H9 (cell line): Measurements from ENCODE around the gene ITPR2. TPM values are rescaled to one million over a fixed set of nuclear protein-coding genes. Genes with fewer than 3 reads are reported as not detected.
"Not testable (repeated sequence)": the region's sequence is repeated elsewhere in the genome, so short reads cannot be mapped to it uniquely, and the experiment has no call there.

ENCODE experiments used
- DNase-seq: peaks from one replicate; pipeline ENCODE4 v3.0.0-alpha.2; 2017
- H2AFZ ChIP-seq: one replicate; pipeline ENCODE4 v1.6.1; 2013; ENCODE audit warnings: mild to moderate bottlenecking, low read length, control low read depth, moderate library complexity
- H2AK5ac ChIP-seq: 2 replicates; pipeline ENCODE4 v1.6.1; 2013; ENCODE audit warnings: low read length, control low read depth, mixed read lengths; ENCODE audit not compliant: insufficient read length
- H2BK120ac ChIP-seq: one replicate; pipeline ENCODE4 v1.6.1; 2013; ENCODE audit warnings: low read depth, mild to moderate bottlenecking, low read length, control low read depth, inconsistent platforms; ENCODE audit not compliant: poor library complexity, severe bottlenecking
- H2BK12ac ChIP-seq: 2 replicates; pipeline ENCODE4 v1.6.1; 2013; ENCODE audit warnings: low read length, control low read depth, mixed read lengths, low read depth; ENCODE audit not compliant: insufficient read length
- H2BK15ac ChIP-seq: 2 replicates; pipeline ENCODE4 v1.6.1; 2013; ENCODE audit warnings: low read depth, low read length, control low read depth
- H2BK20ac ChIP-seq: one replicate; pipeline ENCODE4 v1.6.1; 2013; ENCODE audit warnings: low read depth, mild to moderate bottlenecking, low read length, control low read depth, inconsistent platforms; ENCODE audit not compliant: poor library complexity, severe bottlenecking
- H2BK5ac ChIP-seq: 2 replicates; pipeline ENCODE4 v1.6.1; 2013; ENCODE audit warnings: low read length, control low read depth, mixed read lengths; ENCODE audit not compliant: insufficient read length
- H3K14ac ChIP-seq: 2 replicates; pipeline ENCODE4 v1.6.1; 2013; ENCODE audit warnings: low read length, control low read depth; ENCODE audit not compliant: insufficient read depth
- H3K18ac ChIP-seq: 2 replicates; pipeline ENCODE4 v1.6.1; 2013; ENCODE audit warnings: low read depth, mild to moderate bottlenecking, mixed read lengths, low read length, control low read depth; ENCODE audit not compliant: insufficient read length
- H3K23ac ChIP-seq: 2 replicates; pipeline ENCODE4 v1.6.1; 2013; ENCODE audit warnings: low read length, control low read depth, mixed read lengths, low read depth; ENCODE audit not compliant: insufficient read length
- H3K23me2 ChIP-seq: 2 replicates; pipeline ENCODE4 v1.6.1; 2013; ENCODE audit warnings: low read depth, mild to moderate bottlenecking, mixed read lengths, low read length, control low read depth; ENCODE audit not compliant: insufficient read length, poor library complexity, severe bottlenecking
- H3K27ac ChIP-seq: 2 replicates; pipeline ENCODE4 v1.5.1; 2013; ENCODE audit warnings: low read length, control low read depth, mixed read lengths, low read depth; ENCODE audit not compliant: insufficient read length
- H3K27me3 ChIP-seq: 2 replicates; pipeline ENCODE4 v1.6.1; 2013; ENCODE audit warnings: low read length, control low read depth, inconsistent platforms; ENCODE audit not compliant: insufficient read depth
- H3K4ac ChIP-seq: 2 replicates; pipeline ENCODE4 v1.6.1; 2013; ENCODE audit warnings: low read depth, mild to moderate bottlenecking, control low read depth, inconsistent platforms, low read length, moderate library complexity
- H3K4me1 ChIP-seq: 2 replicates; pipeline ENCODE4 v1.6.1; 2013; ENCODE audit warnings: low read length, control low read depth, inconsistent platforms; ENCODE audit not compliant: insufficient read depth
- H3K4me2 ChIP-seq: 2 replicates; pipeline ENCODE4 v1.6.1; 2013; ENCODE audit warnings: low read length, control low read depth, mixed read lengths; ENCODE audit not compliant: insufficient read length, insufficient read depth
- H3K56ac ChIP-seq: 2 replicates; pipeline ENCODE4 v1.6.1; 2013; ENCODE audit warnings: low read depth, mild to moderate bottlenecking, mixed read lengths, low read length, control low read depth; ENCODE audit not compliant: insufficient read length
- H3K79me1 ChIP-seq: 2 replicates; pipeline ENCODE4 v1.6.1; 2013; ENCODE audit warnings: low read depth, mild to moderate bottlenecking, moderate library complexity, low read length, control low read depth, inconsistent platforms; ENCODE audit not compliant: insufficient read depth, poor library complexity, severe bottlenecking
- H3K79me2 ChIP-seq: 2 replicates; pipeline ENCODE4 v1.6.1; 2013; ENCODE audit warnings: low read length, control low read depth, inconsistent platforms; ENCODE audit not compliant: insufficient read depth
- H3K9ac ChIP-seq: 2 replicates; pipeline ENCODE4 v1.6.1; 2013; ENCODE audit warnings: low read length, control low read depth, mixed read lengths; ENCODE audit not compliant: insufficient read length; ENCODE audit errors: extremely low read depth
- H3K9me3 ChIP-seq: one replicate; pipeline ENCODE4 v1.6.1; 2013; ENCODE audit warnings: low read depth, low read length, inconsistent platforms; ENCODE audit not compliant: control insufficient read depth
- H3T11ph ChIP-seq: one replicate; pipeline ENCODE4 v1.6.1; 2013; ENCODE audit warnings: mild to moderate bottlenecking, low read length, control low read depth, inconsistent platforms
- H4K20me1 ChIP-seq: one replicate; pipeline ENCODE4 v1.6.1; 2013; ENCODE audit not compliant: control insufficient read depth, insufficient read length, insufficient read depth
- H4K5ac ChIP-seq: 2 replicates; pipeline ENCODE4 v1.6.1; 2013; ENCODE audit warnings: low read depth, mild to moderate bottlenecking, mixed read lengths, low read length, control low read depth; ENCODE audit not compliant: insufficient read length
- H4K8ac ChIP-seq: replicated peaks from 2 replicates; pipeline ENCODE4 v1.6.1; 2013; ENCODE audit warnings: low read length, control low read depth, mixed read lengths, low read depth; ENCODE audit not compliant: insufficient read length
- H4K91ac ChIP-seq: 2 replicates; pipeline ENCODE4 v1.6.1; 2013; ENCODE audit warnings: low read depth, mild to moderate bottlenecking, moderate library complexity, mixed read lengths, low read length, control low read depth; ENCODE audit not compliant: insufficient read length
- H3K27ac Mint-ChIP-seq, 3 experiments: 2 replicates in 2 of 3; 3 replicates in 1 of 3; pipeline ENCODE4 v1.8.0; 2020 to 2021; ENCODE audit warnings: mixed read lengths in 3 of 3, mild to moderate bottlenecking in 1 of 3, moderate library complexity in 1 of 3
- H3K27me3 Mint-ChIP-seq: 2 replicates; pipeline ENCODE4 v1.8.0; 2021; ENCODE audit warnings: low read depth, mild to moderate bottlenecking, moderate library complexity, mixed read lengths
- H3K36me3 Mint-ChIP-seq, 3 experiments: 2 replicates in 2 of 3; 3 replicates in 1 of 3; pipeline ENCODE4 v1.8.0; 2020 to 2021; ENCODE audit warnings: low read depth in 3 of 3, mixed read lengths in 3 of 3; ENCODE audit not compliant: insufficient read depth in 1 of 3
- H3K4me1 Mint-ChIP-seq, 2 experiments: 2 replicates each; pipeline ENCODE4 v1.8.0; 2020; ENCODE audit warnings: mixed read lengths in 2 of 2
- H3K4me3 Mint-ChIP-seq, 2 experiments: 2 replicates in 1 of 2; 3 replicates in 1 of 2; pipeline ENCODE4 v1.8.0; 2020 to 2021; ENCODE audit warnings: mild to moderate bottlenecking in 2 of 2, mixed read lengths in 2 of 2, moderate library complexity in 1 of 2
- H3K9me3 Mint-ChIP-seq, 2 experiments: 2 replicates in 1 of 2; 3 replicates in 1 of 2; pipeline ENCODE4 v1.8.0; 2020; ENCODE audit warnings: mild to moderate bottlenecking in 2 of 2, mixed read lengths in 2 of 2, moderate library complexity in 1 of 2
- WGBS: extraction: QIAGEN DNeasy Blood & Tissue Kit; methylation state at CpG from one replicate; pipeline ENCODE4 v1.1.7; 2013; ENCODE audit warnings: missing lambda C conversion rate, low lambda C conversion rate, mixed read lengths; ENCODE audit not compliant: insufficient read length; ENCODE audit errors: extremely low coverage; 5-methylcytosine and 5-hydroxymethylcytosine counted together
- total RNA-seq: library from RNA; stranded (reverse); gene quantifications from 2 replicates; pipeline ENCODE4 v1.2.1, GENCODE V29; 2021
- TF ChIP-seq, protein P1 (sequence below): fragments of 200-600 bp; sonication (generic); conservative IDR thresholded peaks from 3 replicates; pipeline ENCODE4 v1.8.0; 2021; ENCODE audit warnings: antibody characterized with exemption, mild to moderate bottlenecking

ITPR2 gene
- total RNA-seq, 1 experiment from 2014 or later: 14.8 TPM

DNA sequence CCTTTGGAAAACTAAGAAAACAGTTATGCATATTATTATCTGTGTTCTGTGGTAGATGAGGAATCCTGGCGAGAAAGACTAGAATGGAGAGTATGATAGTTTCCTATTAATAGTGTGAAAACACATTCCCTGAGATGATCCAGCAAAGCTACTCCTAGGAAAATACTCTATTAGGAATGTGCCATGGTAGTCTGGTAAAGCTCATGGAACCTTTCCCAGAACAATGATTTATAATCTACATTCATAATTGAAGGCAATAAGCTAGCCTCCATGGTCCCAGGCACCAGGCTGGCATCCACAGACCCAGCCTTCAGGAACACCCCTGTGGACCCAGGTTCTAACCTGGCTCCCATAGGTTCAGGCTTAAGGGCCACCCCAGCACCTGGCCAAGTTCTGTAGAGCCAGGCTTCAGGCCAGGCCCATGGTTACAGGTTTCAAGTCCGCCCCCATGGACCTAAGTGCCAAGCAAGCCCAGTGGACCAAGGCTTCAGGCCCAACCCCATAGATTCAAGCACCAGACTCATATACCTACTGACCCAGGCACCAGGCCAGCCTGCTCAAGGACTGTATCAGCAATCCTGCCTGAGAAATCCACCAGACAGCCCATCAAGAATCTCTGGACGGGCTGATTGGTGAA is 72.2 kb downstream of the ITPR2 start:
- Histone ChIP-seq H3K27me3 (no peaks in the 10 kb centered on the region), H2BK5ac (no peak overlapping the region), H2BK12ac (no peak overlapping the region), H2BK120ac (no peak overlapping the region), H3K9me3 (peaks cover 7% of the 10 kb centered on the region), H4K20me1 (no peaks in the 10 kb centered on the region), H3K79me2 (no peaks in the 10 kb centered on the region; the same call in 1 of the 2 replicates), H2AK5ac (no peak overlapping the region), H3K14ac (no peak overlapping the region), H3K9ac (no peak overlapping the region), H3K27ac (no peak overlapping the region), H3K18ac (no peak overlapping the region), H3K4ac (no peak overlapping the region), H3K4me2 (no peak overlapping the region), H2BK15ac (no peak overlapping the region), H4K91ac (no peak overlapping the region), H2AFZ (no peak overlapping the region), H3K56ac (no peak overlapping the region), H3K23ac (no peak overlapping the region), H3K23me2 (no peaks in the 10 kb centered on the region), H3K79me1 (no peaks in the 10 kb centered on the region), H4K5ac (no peak overlapping the region), H3K4me1 (no peaks in the 10 kb centered on the region), H2BK20ac (no peak overlapping the region), H3T11ph (no peak overlapping the region), H4K8ac (no peak overlapping the region)
- TF ChIP-seq, protein P1, sequence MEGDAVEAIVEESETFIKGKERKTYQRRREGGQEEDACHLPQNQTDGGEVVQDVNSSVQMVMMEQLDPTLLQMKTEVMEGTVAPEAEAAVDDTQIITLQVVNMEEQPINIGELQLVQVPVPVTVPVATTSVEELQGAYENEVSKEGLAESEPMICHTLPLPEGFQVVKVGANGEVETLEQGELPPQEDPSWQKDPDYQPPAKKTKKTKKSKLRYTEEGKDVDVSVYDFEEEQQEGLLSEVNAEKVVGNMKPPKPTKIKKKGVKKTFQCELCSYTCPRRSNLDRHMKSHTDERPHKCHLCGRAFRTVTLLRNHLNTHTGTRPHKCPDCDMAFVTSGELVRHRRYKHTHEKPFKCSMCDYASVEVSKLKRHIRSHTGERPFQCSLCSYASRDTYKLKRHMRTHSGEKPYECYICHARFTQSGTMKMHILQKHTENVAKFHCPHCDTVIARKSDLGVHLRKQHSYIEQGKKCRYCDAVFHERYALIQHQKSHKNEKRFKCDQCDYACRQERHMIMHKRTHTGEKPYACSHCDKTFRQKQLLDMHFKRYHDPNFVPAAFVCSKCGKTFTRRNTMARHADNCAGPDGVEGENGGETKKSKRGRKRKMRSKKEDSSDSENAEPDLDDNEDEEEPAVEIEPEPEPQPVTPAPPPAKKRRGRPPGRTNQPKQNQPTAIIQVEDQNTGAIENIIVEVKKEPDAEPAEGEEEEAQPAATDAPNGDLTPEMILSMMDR: no peak
- Mint-ChIP-seq H3K36me3 (peaks cover 26 to 46% (median 32%) of the 10 kb centered on the region in 3 experiments), H3K4me3 (no peak overlapping the region), H3K27me3 (no peaks in the 10 kb centered on the region), H3K27ac (no peak overlapping the region), H3K4me1 (no peaks in the 10 kb centered on the region), H3K9me3 (peaks cover 21 to 45% of the 10 kb centered on the region in 2 experiments)
- no peak for DNase-seq
- WGBS: no CpG with 5 or more reads among the region's 3 CpGs

DNA sequence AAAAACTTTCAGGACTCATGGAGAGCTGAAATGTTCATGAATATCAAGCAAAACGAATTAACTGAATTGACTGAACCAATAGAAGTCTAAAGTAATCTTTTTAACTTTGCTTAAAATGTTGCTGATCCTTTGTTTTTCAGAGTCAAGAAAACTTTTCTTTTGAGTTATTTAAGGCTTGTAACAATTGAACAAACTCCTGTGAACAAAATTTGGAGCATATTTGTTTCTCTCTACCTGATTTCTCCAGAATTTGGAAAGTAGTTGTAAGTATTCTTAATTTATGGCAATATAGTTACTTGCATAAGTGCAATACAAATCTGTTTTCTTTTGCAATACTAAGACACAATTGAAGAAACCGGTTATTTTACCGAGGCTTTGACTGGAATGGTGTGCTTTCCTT is 77.6 kb downstream of the ITPR2 start:
- not testable (repeated sequence) for H3K27ac Mint-ChIP-seq, H4K91ac ChIP-seq, H3K79me1 ChIP-seq, H2BK12ac ChIP-seq, H3K18ac ChIP-seq, DNase-seq, H3K9ac ChIP-seq, H3K4me1 Mint-ChIP-seq, H3K4ac ChIP-seq, H3K23ac ChIP-seq, H2AFZ ChIP-seq, H3K27ac ChIP-seq, H3K9me3 ChIP-seq, H3T11ph ChIP-seq, H2BK15ac ChIP-seq, H3K4me2 ChIP-seq, H3K4me3 Mint-ChIP-seq, H2BK120ac ChIP-seq, H2BK20ac ChIP-seq, H3K23me2 ChIP-seq, H3K79me2 ChIP-seq, H3K14ac ChIP-seq, H3K56ac ChIP-seq, H3K27me3 ChIP-seq, H2AK5ac ChIP-seq, H3K27me3 Mint-ChIP-seq, H4K20me1 ChIP-seq, H3K4me1 ChIP-seq, H4K5ac ChIP-seq, H2BK5ac ChIP-seq, H4K8ac ChIP-seq
- Mint-ChIP-seq H3K36me3 (peaks cover 28 to 47% (median 35%) of the 10 kb centered on the region in 3 experiments), H3K9me3 (peaks cover 29 to 53% of the 10 kb centered on the region in 2 experiments)
- WGBS: no CpG with 5 or more reads among the region's 3 CpGs
